Measurements from ENCODE around the gene EXOC2.
A peak's percentile ranks its signal among the peaks of the same experiment; 100 is the strongest.
"Not testable (repeated sequence)": the region's sequence is repeated elsewhere in the genome, so short reads cannot be mapped to it uniquely, and the experiment has no call there.

EXOC2 gene

DNA sequence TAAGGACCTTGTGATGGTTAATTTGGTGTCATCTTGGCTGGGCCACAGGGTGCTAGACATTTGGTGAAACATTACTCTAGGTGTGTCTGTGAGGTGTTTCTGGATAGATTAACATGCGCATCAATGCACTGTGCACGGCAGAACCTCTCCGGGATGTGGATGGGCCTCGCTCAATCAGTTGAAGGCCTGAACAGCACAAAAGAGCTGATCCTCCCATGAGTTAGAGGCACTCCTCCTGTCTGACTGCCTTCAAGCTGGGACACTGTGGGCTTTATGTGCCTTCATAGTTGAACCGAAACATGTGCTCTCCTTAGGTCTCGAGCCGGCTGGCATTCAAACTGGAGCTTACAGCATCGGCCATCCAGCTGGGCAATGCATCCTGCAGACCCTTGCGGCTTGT, 124.9 kb downstream of the EXOC2 start:
- H3K27me3 ChIP-seq (ENCODE audit: insufficient read depth, low read length): no peaks in the 10 kb centered on the region
- no peak overlapping the region for H3K4me3 ChIP-seq (ENCODE audit: low read length)
- H3K9ac ChIP-seq (ENCODE audit: low read depth, low read length): no peak overlapping the region
- H3K4me1 ChIP-seq (ENCODE audit: insufficient read depth, low read length): no peaks in the 10 kb centered on the region
- no peaks in the 10 kb centered on the region for H3K9me3 ChIP-seq (ENCODE audit: insufficient read depth, low read depth, low read length)
- no peak overlapping the region for H3K27ac ChIP-seq (ENCODE audit: low read length)
- H3K36me3 ChIP-seq (ENCODE audit: insufficient read depth, low read depth, low read length): peaks cover 54% of the 10 kb centered on the region

DNA sequence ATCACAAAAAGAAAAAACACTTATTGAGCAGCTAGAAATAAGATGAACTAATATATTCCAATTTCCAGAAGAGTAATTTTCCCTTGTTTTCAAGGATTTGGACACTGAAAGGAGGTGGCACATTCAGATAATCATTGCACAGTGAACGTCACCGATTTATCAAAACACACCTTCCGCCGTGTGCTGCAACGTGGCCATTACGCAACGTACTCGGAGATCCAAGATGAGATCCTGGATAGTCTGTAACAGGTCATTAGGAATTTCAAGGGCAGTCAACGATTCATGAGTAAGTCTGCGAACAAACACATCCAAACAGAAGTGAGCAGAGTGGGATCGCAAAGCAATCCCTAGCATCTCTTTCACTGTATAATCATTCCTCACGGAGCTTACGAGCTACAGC, 129.1 kb downstream of the EXOC2 start:
- Histone ChIP-seq H3K27me3 (ENCODE audit: insufficient read depth, low read length) (no peaks in the 10 kb centered on the region), H3K9me3 (ENCODE audit: insufficient read depth, low read depth, low read length) (no peaks in the 10 kb centered on the region), H3K27ac (ENCODE audit: low read length) (no peak overlapping the region), H3K4me3 (ENCODE audit: low read length) (no peak overlapping the region), H3K4me1 (ENCODE audit: insufficient read depth, low read length) (no peaks in the 10 kb centered on the region), H3K36me3 (ENCODE audit: insufficient read depth, low read depth, low read length) (peaks cover 60% of the 10 kb centered on the region), H3K9ac (ENCODE audit: low read depth, low read length) (no peak overlapping the region)

DNA sequence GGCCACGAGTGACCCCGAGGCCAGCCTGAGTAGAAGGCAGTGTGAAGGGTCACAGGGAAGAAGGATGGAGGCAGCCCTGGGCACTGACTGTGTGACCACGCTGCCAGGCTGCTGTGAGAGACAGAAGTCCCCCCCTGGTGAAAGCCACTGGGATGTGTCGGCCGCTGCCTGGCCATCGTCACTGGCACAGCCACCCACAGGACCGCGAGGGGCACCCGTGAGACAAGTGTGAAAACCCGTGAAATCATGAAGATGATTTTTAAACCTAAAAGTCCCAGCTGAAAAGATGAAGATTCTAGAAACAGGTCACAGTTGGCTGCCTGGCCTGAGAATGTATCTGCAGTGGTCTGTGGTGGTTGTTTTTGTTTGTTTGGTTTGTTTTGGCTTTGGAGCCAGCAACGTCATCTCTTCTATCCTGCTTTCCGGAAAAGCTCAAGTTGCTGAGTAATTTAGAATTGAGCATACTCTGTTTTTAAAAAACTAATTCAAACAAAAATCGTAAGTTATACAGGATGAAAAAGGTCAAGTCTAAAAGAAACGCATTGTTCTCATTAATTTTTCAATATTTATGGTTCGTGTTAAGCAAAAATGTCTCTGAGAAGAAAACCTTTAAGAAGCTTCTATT, 130.8 kb downstream of the EXOC2 start:
- Histone ChIP-seq H3K4me1 (ENCODE audit: insufficient read depth, low read length) (no peaks in the 10 kb centered on the region), H3K27me3 (ENCODE audit: insufficient read depth, low read length) (no peaks in the 10 kb centered on the region), H3K9ac (ENCODE audit: low read depth, low read length) (no peak overlapping the region), H3K4me3 (ENCODE audit: low read length) (no peak overlapping the region), H3K27ac (ENCODE audit: low read length) (no peak overlapping the region), H3K36me3 (ENCODE audit: insufficient read depth, low read depth, low read length) (peaks cover 47% of the 10 kb centered on the region), H3K9me3 (ENCODE audit: insufficient read depth, low read depth, low read length) (no peaks in the 10 kb centered on the region)

DNA sequence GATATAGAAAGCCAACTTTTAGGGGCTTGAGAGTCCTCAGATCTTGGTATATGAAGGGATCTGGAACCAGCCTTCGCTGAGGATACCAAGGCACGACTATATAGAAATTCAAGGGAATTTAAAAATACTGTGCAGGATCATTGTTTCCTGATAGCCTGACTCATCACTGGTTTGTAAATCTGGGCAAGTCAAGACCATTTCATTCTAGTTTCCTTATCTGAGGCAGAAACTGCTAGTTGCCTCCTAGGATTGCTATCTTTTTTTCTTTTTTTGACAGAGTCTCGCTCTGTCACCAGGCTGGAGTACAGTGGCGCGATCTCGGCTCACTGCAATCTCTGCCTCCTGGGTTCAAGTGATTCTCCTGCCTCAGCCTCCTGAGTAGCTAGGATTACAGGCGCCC, 131.6 kb downstream of the EXOC2 start:
- H3K4me1 ChIP-seq (ENCODE audit: insufficient read depth, low read length); H3K27me3 ChIP-seq (ENCODE audit: insufficient read depth, low read length); H3K27ac ChIP-seq (ENCODE audit: low read length); H3K9me3 ChIP-seq (ENCODE audit: insufficient read depth, low read depth, low read length); H3K4me3 ChIP-seq (ENCODE audit: low read length); H3K9ac ChIP-seq (ENCODE audit: low read depth, low read length): not testable (repeated sequence)
- H3K36me3 ChIP-seq (ENCODE audit: insufficient read depth, low read depth, low read length): peaks cover 54% of the 10 kb centered on the region

DNA sequence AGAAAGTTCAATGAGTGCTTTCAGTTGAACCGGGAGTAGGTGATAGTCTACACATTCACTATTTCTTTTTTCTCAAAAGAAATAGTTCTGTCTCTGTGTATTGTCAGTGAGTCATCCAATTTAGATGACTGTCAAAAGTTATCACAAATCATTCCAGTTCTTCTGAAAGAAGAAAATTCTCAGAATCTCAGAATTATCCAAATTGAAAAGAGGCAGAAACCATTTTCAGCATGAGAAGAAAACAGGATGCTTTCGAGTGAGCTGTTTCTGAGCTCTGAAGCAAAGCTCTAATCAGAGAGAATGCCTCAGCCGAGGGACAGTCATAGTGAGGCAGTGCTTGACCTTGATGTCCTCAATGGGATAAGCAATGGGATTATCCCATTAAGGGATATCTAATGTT, 134.0 kb downstream of the EXOC2 start:
- Histone ChIP-seq H3K27me3 (ENCODE audit: insufficient read depth, low read length) (no peaks in the 10 kb centered on the region), H3K36me3 (ENCODE audit: insufficient read depth, low read depth, low read length) (peaks cover 68% of the 10 kb centered on the region), H3K9me3 (ENCODE audit: insufficient read depth, low read depth, low read length) (no peaks in the 10 kb centered on the region), H3K9ac (ENCODE audit: low read depth, low read length) (no peak overlapping the region), H3K4me3 (ENCODE audit: low read length) (no peak overlapping the region), H3K27ac (ENCODE audit: low read length) (no peak overlapping the region), H3K4me1 (ENCODE audit: insufficient read depth, low read length) (no peaks in the 10 kb centered on the region)

DNA sequence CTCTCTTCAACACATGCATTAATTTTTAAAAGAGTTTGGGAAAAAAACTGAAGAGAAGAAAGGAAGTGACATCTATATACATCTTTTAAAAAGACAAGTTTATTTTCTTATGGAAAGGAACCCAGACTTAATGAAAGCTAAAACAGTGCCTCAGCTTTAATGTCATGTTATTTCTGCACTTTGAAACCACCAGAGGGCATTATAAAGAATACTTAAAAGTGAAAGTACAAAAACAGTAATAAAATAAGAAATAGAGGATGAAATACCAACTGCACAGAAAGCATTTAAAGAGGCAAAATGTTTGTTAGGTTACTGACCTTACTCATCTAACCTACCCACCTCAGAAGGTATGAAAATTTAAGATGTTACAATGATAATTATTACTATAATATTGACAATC, 134.8 kb downstream of the EXOC2 start:
- H3K4me1 ChIP-seq (ENCODE audit: insufficient read depth, low read length): no peaks in the 10 kb centered on the region
- H3K27ac ChIP-seq (ENCODE audit: low read length): no peak overlapping the region
- peaks cover 67% of the 10 kb centered on the region for H3K36me3 ChIP-seq (ENCODE audit: insufficient read depth, low read depth, low read length)
- H3K9ac ChIP-seq (ENCODE audit: low read depth, low read length): no peak overlapping the region
- H3K9me3 ChIP-seq (ENCODE audit: insufficient read depth, low read depth, low read length): no peaks in the 10 kb centered on the region
- no peaks in the 10 kb centered on the region for H3K27me3 ChIP-seq (ENCODE audit: insufficient read depth, low read length)
- no peak overlapping the region for H3K4me3 ChIP-seq (ENCODE audit: low read length)

DNA sequence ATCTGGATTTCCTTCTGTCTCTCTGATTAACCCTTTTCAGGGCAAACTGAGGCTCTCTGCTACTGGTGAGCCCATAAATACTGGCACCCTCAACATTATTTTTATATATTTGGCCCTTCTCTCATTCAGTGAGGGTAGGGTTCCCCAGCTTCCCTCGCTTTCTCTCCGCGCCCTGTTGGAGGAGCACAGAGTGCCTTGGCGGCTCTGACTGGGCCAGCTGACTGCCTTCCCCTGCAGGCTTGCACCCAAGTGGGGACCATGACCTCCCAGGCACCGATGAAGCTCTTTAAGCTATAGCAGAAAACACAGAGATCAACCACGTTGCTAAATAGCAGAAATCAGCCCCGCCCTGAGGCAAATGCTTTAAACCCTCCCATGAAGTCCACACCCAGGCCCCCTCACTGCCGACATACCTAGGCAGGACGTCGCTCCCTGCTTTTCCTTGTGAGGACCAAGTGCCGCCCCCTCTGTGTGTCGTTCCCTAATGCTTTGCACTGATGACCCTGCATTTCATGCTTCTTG, 141.0 kb downstream of the EXOC2 start:
- Histone ChIP-seq H3K9ac (ENCODE audit: low read depth, low read length) (no peak overlapping the region), H3K4me3 (ENCODE audit: low read length) (no peak overlapping the region)

DNA sequence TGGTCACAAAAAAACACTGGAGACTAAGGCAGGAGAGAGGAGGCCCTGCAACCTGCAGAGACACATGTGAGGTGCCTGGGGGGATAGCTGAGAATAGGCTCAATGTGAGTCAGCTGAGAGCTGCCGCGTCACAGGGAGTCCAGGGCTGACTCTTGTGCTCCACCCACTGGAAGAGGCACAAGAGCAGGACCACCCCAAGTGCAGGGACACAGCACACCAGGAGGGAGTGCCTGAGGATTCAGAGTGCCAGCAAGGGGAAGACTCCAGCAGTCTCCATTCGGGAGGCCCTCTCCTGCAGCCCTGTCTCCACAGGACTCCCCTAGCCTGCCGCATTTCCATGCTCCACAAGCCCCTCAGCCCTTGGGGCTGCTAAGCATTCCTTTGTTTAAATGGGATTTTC, 141.5 kb downstream of the EXOC2 start:
- peak overlapping the region; percentile 2 for H3K27ac ChIP-seq (ENCODE audit: low read length)
- no peaks in the 10 kb centered on the region for H3K27me3 ChIP-seq (ENCODE audit: insufficient read depth, low read length)
- no peaks in the 10 kb centered on the region for H3K9me3 ChIP-seq (ENCODE audit: insufficient read depth, low read depth, low read length)
- H3K36me3 ChIP-seq (ENCODE audit: insufficient read depth, low read depth, low read length): peaks cover 62% of the 10 kb centered on the region
- no peak overlapping the region for H3K9ac ChIP-seq (ENCODE audit: low read depth, low read length)
- peaks cover 9% of the 10 kb centered on the region; the same call in 1 of the 2 replicates for H3K4me1 ChIP-seq (ENCODE audit: insufficient read depth, low read length)
- H3K4me3 ChIP-seq (ENCODE audit: low read length): no peak overlapping the region

More for the DNA sequence above, 141.0 kb downstream of the EXOC2 start:
- Histone ChIP-seq H3K9me3 (ENCODE audit: insufficient read depth, low read depth, low read length) (no peaks in the 10 kb centered on the region), H3K27me3 (ENCODE audit: insufficient read depth, low read length) (no peaks in the 10 kb centered on the region), H3K27ac (ENCODE audit: low read length) (no peak overlapping the region), H3K4me1 (ENCODE audit: insufficient read depth, low read length) (peaks cover 9% of the 10 kb centered on the region; the same call in 1 of the 2 replicates), H3K36me3 (ENCODE audit: insufficient read depth, low read depth, low read length) (peaks cover 64% of the 10 kb centered on the region)

DNA sequence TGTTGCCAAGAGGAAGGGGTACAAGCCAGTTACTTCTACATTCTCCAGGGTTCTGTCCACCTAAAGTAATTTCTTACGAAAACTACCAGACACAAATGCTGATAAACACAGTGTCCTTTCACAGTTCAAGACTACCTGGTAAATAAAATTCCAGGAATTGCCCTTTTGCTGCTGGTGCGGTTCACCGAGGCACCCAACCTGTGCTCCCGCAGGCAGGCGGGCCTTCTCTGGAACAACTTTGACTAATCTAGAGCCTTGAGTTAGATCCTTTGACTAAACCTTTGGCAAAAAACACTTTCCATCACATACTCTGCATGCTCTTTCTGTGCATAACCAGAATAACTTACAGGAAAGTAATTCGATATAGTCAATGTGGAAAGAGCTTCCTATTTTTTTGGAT, 143.0 kb downstream of the EXOC2 start:
- Histone ChIP-seq H3K27me3 (ENCODE audit: insufficient read depth, low read length) (no peaks in the 10 kb centered on the region), H3K9ac (ENCODE audit: low read depth, low read length) (no peak overlapping the region), H3K4me1 (ENCODE audit: insufficient read depth, low read length) (peaks cover 9% of the 10 kb centered on the region; the same call in 1 of the 2 replicates), H3K27ac (ENCODE audit: low read length) (no peak overlapping the region), H3K4me3 (ENCODE audit: low read length) (no peak overlapping the region), H3K36me3 (ENCODE audit: insufficient read depth, low read depth, low read length) (peaks cover 58% of the 10 kb centered on the region), H3K9me3 (ENCODE audit: insufficient read depth, low read depth, low read length) (no peaks in the 10 kb centered on the region)

DNA sequence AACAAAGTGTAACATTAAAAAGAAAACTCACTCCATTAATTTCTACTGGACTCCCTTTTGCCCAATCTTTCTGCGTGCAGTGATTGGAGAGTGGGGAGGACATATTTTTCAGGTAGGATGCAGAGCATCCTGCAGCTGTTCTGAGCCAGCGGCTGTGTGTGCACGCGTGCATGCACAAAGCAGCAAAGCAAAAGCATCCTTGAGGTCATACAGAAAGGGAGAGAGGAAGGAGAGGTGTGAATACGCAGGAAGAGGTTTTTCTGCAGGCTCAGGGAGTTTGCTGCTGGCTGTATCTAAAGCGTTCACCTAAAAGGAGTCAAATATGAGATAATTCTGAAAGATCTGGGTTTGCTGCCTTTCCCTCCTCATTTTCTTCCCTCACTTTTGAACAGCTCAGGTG, 144.4 kb downstream of the EXOC2 start:
- H3K9me3 ChIP-seq (ENCODE audit: insufficient read depth, low read depth, low read length): no peaks in the 10 kb centered on the region
- no peak overlapping the region for H3K4me3 ChIP-seq (ENCODE audit: low read length)
- no peak overlapping the region for H3K9ac ChIP-seq (ENCODE audit: low read depth, low read length)
- H3K36me3 ChIP-seq (ENCODE audit: insufficient read depth, low read depth, low read length): peaks cover 58% of the 10 kb centered on the region
- H3K27me3 ChIP-seq (ENCODE audit: insufficient read depth, low read length): no peaks in the 10 kb centered on the region
- H3K4me1 ChIP-seq (ENCODE audit: insufficient read depth, low read length): peaks cover 9% of the 10 kb centered on the region; the same call in 1 of the 2 replicates
- H3K27ac ChIP-seq (ENCODE audit: low read length): no peak overlapping the region

DNA sequence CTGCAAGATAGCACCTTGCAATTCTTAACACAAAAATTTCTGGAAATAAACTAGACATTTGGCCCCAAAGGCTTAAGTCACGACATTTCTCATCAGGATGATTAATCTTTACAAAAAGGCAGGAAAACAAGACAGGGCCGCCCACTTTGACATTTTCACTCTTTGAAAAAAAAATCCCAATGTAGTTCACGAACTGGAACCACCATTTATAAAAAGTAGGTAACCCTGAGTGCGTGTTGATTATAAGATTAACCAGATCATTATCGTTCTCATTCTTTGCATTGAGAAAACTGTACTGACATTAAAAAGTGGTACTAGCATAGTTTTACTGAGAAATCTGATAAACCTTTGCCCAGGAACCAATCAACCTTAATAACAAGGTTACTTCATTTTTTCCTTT, 144.8 kb downstream of the EXOC2 start:
- Histone ChIP-seq H3K27me3 (ENCODE audit: insufficient read depth, low read length) (no peaks in the 10 kb centered on the region), H3K4me1 (ENCODE audit: insufficient read depth, low read length) (peaks cover 9% of the 10 kb centered on the region; the same call in 1 of the 2 replicates), H3K9me3 (ENCODE audit: insufficient read depth, low read depth, low read length) (no peaks in the 10 kb centered on the region), H3K27ac (ENCODE audit: low read length) (no peak overlapping the region), H3K4me3 (ENCODE audit: low read length) (no peak overlapping the region), H3K36me3 (ENCODE audit: insufficient read depth, low read depth, low read length) (peaks cover 58% of the 10 kb centered on the region), H3K9ac (ENCODE audit: low read depth, low read length) (no peak overlapping the region)

DNA sequence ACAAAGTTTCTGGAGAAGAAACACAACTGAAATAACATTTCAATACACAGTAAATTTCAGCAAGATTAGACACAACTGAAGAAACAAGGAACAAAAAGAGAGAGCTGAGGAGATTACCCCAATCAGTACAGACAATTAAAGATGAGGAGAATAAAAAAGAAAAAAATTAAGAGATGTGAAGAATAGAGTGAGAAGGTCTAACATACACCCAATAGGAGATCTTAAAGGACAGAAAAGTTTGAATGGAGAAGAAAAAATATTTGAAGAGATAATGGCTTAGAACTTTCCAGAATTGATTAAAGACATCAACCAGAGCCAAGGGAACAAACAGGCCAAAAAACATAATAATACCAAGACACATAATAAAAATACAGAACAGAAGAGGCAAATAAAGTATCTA, 152.4 kb downstream of the EXOC2 start:
- no peak overlapping the region for H3K9ac ChIP-seq (ENCODE audit: low read depth, low read length)
- peaks cover 4% of the 10 kb centered on the region; the same call in 1 of the 2 replicates for H3K9me3 ChIP-seq (ENCODE audit: insufficient read depth, low read depth, low read length)
- no peaks in the 10 kb centered on the region for H3K27me3 ChIP-seq (ENCODE audit: insufficient read depth, low read length)
- no peak overlapping the region for H3K27ac ChIP-seq (ENCODE audit: low read length)
- no peaks in the 10 kb centered on the region for H3K4me1 ChIP-seq (ENCODE audit: insufficient read depth, low read length)
- no peak overlapping the region for H3K4me3 ChIP-seq (ENCODE audit: low read length)
- peaks cover 50% of the 10 kb centered on the region for H3K36me3 ChIP-seq (ENCODE audit: insufficient read depth, low read depth, low read length)

Data from iPS-20b (cell line).